ENCODE measurements around the gene SLC6A11. TPM values are rescaled to one million over a fixed set of nuclear protein-coding genes. Genes with fewer than 3 reads are reported as not detected.

Gene SLC6A11
- polyA plus RNA-seq, 2 of the 4 experiments (the other 2 are of a cell fraction): 0.03 TPM

DNA sequence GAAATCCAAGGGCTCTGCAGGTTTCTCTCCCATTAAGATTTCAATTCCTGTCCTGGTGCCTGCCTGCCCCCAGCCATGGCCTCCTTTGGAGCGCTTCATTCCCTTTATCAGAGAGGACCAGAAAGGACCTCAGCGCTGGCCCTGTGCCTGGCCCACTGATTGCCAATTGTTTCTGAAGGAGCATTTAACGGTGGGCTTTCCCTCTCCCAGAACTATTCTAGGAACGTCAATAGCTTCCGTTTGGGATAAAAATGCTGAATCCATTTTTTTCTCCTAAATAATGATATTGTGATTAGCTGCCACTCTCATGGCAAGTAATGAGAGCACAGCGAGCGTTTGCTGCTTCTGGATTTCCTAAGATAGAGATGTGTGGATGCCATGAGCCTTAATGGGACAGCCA is 164.3 kb downstream of the SLC6A11 start:
- CTCF ChIA-PET: interaction anchor here (1.0 to 9.0 kb wide), 7 partner anchors 13 to 222 kb away, joined by 3 to 72 read pairs (median 31); partner anchors contain the start of gene SLC6A1
- ATAC-seq (no peak), DNase-seq (ENCODE audit: low read depth in 1 of 2, low spot score in 1 of 2) (no peak), FAIRE-seq (no peak)
- H3K9me3 ChIP-seq: peaks cover 4% of the 10 kb centered on the region; the same call in 1 of the 3 replicates
- H3K4me1 ChIP-seq: peaks cover 4% of the 10 kb centered on the region; the same call in 2 of the 3 replicates
- 60% methylated on average over 7 of the region's 7 CpGs for WGBS (ENCODE audit: missing lambda C conversion rate)
- TF ChIP-seq NFE2L2 (conservative IDR thresholded peaks at IDR 0.05; ENCODE audit: low read length): no peak
- no peak for TF ChIP-seq FOSB (CRISPR knock-in tag; IDR thresholded peaks at IDR 0.05)
- TF ChIP-seq MYC (IDR thresholded peaks at IDR 0.05; ENCODE audit: borderline replicate concordance, low read length): no peak
- no peak for TF ChIP-seq ESRRA (IDR thresholded peaks at IDR 0.05; ENCODE audit: borderline replicate concordance, low read length)
- TF ChIP-seq BHLHE40 (IDR thresholded peaks at IDR 0.05; ENCODE audit: low read depth, low read length): no peak
- TF ChIP-seq MAZ (IDR thresholded peaks at IDR 0.05; ENCODE audit: borderline replicate concordance, low read depth, low read length): no peak
- TF ChIP-seq, protein P1, sequence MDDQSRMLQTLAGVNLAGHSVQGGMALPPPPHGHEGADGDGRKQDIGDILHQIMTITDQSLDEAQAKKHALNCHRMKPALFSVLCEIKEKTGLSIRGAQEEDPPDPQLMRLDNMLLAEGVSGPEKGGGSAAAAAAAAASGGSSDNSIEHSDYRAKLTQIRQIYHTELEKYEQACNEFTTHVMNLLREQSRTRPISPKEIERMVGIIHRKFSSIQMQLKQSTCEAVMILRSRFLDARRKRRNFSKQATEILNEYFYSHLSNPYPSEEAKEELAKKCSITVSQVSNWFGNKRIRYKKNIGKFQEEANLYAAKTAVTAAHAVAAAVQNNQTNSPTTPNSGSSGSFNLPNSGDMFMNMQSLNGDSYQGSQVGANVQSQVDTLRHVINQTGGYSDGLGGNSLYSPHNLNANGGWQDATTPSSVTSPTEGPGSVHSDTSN (IDR thresholded peaks at IDR 0.05): no peak
- TF ChIP-seq RCOR1 (IDR thresholded peaks at IDR 0.05; ENCODE audit: low read depth, low read length): no peak
- TF ChIP-seq HOXB5 (CRISPR knock-in tag; IDR thresholded peaks at IDR 0.05): no peak
- no peak for TF ChIP-seq EP300 (IDR thresholded peaks at IDR 0.05)
- TF ChIP-seq PHF8 (IDR thresholded peaks at IDR 0.05; ENCODE audit: borderline replicate concordance, low read depth): no peak
- TF ChIP-seq HOXA7 (CRISPR knock-in tag; IDR thresholded peaks at IDR 0.05): no peak
- TF ChIP-seq, protein P2, sequence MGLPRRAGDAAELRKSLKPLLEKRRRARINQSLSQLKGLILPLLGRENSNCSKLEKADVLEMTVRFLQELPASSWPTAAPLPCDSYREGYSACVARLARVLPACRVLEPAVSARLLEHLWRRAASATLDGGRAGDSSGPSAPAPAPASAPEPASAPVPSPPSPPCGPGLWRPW (IDR thresholded peaks at IDR 0.05): no peak
- TF ChIP-seq RAD21 (conservative IDR thresholded peaks at IDR 0.05 in 1 of 2, IDR thresholded peaks at IDR 0.05 in 1 of 2): no peak
- no peak for TF ChIP-seq USF2 (IDR thresholded peaks at IDR 0.05)
- TF ChIP-seq EHMT2 (IDR thresholded peaks at IDR 0.05; ENCODE audit: low read depth): no peak
- TF ChIP-seq SMC3 (IDR thresholded peaks at IDR 0.05): no peak
- no peak for TF ChIP-seq HOXB13 (CRISPR knock-in tag; IDR thresholded peaks at IDR 0.05; ENCODE audit: low read depth)
- TF ChIP-seq, protein P3, sequence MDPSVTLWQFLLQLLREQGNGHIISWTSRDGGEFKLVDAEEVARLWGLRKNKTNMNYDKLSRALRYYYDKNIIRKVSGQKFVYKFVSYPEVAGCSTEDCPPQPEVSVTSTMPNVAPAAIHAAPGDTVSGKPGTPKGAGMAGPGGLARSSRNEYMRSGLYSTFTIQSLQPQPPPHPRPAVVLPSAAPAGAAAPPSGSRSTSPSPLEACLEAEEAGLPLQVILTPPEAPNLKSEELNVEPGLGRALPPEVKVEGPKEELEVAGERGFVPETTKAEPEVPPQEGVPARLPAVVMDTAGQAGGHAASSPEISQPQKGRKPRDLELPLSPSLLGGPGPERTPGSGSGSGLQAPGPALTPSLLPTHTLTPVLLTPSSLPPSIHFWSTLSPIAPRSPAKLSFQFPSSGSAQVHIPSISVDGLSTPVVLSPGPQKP (IDR thresholded peaks at IDR 0.05; ENCODE audit: low read depth, low read length): no peak
- TF ChIP-seq, protein P4, sequence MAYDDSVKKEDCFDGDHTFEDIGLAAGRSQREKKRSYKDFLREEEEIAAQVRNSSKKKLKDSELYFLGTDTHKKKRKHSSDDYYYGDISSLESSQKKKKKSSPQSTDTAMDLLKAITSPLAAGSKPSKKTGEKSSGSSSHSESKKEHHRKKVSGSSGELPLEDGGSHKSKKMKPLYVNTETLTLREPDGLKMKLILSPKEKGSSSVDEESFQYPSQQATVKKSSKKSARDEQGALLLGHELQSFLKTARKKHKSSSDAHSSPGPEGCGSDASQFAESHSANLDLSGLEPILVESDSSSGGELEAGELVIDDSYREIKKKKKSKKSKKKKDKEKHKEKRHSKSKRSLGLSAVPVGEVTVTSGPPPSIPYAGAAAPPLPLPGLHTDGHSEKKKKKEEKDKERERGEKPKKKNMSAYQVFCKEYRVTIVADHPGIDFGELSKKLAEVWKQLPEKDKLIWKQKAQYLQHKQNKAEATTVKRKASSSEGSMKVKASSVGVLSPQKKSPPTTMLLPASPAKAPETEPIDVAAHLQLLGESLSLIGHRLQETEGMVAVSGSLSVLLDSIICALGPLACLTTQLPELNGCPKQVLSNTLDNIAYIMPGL (CRISPR knock-in tag; IDR thresholded peaks at IDR 0.05; ENCODE audit: borderline replicate concordance): no peak
- H3K4me3 ChIP-seq: no peak overlapping the region
- no peak overlapping the region for H3K27ac ChIP-seq
- H3K4me2 ChIP-seq: no peak overlapping the region
- POLR2A ChIA-PET: no interaction called here

- FAIRE-seq: no peak
- 3% methylated on average over 3 of the region's 3 CpGs for WGBS (ENCODE audit: missing lambda C conversion rate)
- Histone ChIP-seq H3K9me3 (peaks cover 4% of the 10 kb centered on the region; the same call in 1 of the 3 replicates), H3K4me2 (no peak overlapping the region), H3K4me3 (no peak overlapping the region), H3K27ac (no peak overlapping the region), H3K4me1 (peaks cover 4% of the 10 kb centered on the region; the same call in 2 of the 3 replicates)
- ATAC-seq: no peak
- ChIA-PET CTCF (interaction anchor here (1.0 to 9.0 kb wide), 9 partner anchors 12 to 223 kb away, joined by 3 to 72 read pairs (median 20); partner anchors contain the start of gene SLC6A1), POLR2A (no interaction called here)
- no peak for DNase-seq (ENCODE audit: low read depth in 1 of 2, low spot score in 1 of 2)
- TF ChIP-seq POLR2AphosphoS2 (conservative IDR thresholded peaks at IDR 0.05; ENCODE audit: low read length) (no peak), HDAC2 (IDR thresholded peaks at IDR 0.05) (no peak), SMC3 (IDR thresholded peaks at IDR 0.05) (no peak), HEYL (CRISPR knock-in tag; IDR thresholded peaks at IDR 0.05) (no peak), EHMT2 (IDR thresholded peaks at IDR 0.05; ENCODE audit: low read depth) (no peak), GATA3 (IDR thresholded peaks at IDR 0.05; ENCODE audit: borderline replicate concordance) (no peak), HOXB5 (CRISPR knock-in tag; IDR thresholded peaks at IDR 0.05) (no peak), MAZ (IDR thresholded peaks at IDR 0.05; ENCODE audit: borderline replicate concordance, low read depth, low read length) (no peak), CBX8 (IDR thresholded peaks at IDR 0.05) (no peak), ZFP36 (IDR thresholded peaks at IDR 0.05; ENCODE audit: borderline replicate concordance, partially characterized antibody) (no peak), RCOR1 (IDR thresholded peaks at IDR 0.05; ENCODE audit: low read depth, low read length) (no peak), NPAS2 (CRISPR knock-in tag; IDR thresholded peaks at IDR 0.05; ENCODE audit: borderline replicate concordance) (no peak)
- TF ChIP-seq, protein P5, sequence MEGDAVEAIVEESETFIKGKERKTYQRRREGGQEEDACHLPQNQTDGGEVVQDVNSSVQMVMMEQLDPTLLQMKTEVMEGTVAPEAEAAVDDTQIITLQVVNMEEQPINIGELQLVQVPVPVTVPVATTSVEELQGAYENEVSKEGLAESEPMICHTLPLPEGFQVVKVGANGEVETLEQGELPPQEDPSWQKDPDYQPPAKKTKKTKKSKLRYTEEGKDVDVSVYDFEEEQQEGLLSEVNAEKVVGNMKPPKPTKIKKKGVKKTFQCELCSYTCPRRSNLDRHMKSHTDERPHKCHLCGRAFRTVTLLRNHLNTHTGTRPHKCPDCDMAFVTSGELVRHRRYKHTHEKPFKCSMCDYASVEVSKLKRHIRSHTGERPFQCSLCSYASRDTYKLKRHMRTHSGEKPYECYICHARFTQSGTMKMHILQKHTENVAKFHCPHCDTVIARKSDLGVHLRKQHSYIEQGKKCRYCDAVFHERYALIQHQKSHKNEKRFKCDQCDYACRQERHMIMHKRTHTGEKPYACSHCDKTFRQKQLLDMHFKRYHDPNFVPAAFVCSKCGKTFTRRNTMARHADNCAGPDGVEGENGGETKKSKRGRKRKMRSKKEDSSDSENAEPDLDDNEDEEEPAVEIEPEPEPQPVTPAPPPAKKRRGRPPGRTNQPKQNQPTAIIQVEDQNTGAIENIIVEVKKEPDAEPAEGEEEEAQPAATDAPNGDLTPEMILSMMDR (IDR thresholded peaks at IDR 0.05): no peak
- TF ChIP-seq, protein P6, sequence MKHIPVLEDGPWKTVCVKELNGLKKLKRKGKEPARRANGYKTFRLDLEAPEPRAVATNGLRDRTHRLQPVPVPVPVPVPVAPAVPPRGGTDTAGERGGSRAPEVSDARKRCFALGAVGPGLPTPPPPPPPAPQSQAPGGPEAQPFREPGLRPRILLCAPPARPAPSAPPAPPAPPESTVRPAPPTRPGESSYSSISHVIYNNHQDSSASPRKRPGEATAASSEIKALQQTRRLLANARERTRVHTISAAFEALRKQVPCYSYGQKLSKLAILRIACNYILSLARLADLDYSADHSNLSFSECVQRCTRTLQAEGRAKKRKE (CRISPR knock-in tag; IDR thresholded peaks at IDR 0.05; ENCODE audit: low read depth): no peak
These were observed 165.0 kb downstream of the SLC6A11 start for GRCh38 chr3:10981031-10981430.
